ENCODE measurements around the gene TBXT. TPM values are rescaled to one million over a fixed set of nuclear protein-coding genes. Genes with fewer than 3 reads are reported as not detected.

The TBXT gene
- total and polyA plus RNA-seq, 3 donors from 2014 or later = 0.24 to 1.2 (median 0.26) TPM

DNA sequence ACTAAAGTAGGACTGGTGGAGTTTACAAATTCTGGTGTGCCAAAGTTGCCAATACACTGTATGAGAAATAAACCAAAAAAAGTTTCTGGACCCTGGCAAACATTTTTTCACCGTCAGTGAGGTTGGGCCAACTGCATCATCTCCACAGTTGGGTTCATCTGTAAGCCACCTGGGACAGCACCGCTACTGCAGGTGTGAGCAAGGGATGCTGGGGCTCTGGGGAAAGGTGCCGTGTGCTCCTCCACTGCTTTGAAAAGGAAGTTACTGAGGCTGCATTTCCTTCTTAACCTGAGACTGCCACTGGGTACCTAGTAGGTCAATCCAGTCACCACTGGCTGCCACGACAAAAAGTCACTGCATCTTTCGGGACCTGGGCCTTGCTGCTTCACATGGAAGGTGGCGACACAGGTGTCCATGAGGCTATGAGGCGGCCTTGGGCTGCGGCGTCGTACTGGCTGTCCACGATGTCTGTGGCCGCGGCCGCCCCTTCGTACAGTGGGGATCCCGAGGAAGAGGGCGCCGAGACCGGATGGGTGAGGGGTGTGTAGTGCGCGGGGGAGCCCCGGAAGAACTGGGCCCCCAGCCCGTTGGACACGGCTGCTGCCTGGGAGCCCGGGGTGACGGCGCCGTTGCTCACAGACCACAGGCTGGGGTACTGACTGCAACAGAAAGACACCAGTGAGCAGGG lies 9.6 kb downstream of the TBXT start:
- Histone ChIP-seq H3K4me1 (no peaks in the 10 kb centered on the region), H3K4me3 (no peak overlapping the region), H3K27ac (no peak overlapping the region), H3K9me3 (no peaks in the 10 kb centered on the region), H3K36me3 (ENCODE audit: low read depth, missing control alignments) (no peaks in the 10 kb centered on the region), H3K27me3 (no peaks in the 10 kb centered on the region)
- TF ChIP-seq CTCF (IDR thresholded peaks at IDR 0.05) (no peak), POLR2A (IDR thresholded peaks at IDR 0.05) (no peak)
- DNase-seq = no peak
- intact Hi-C loops (cut with DNase I; ENCODE audit: low total_unique reads) = no loop called here
- 78 to 88% methylated on average over 16 to 28 of the region's 28 CpGs for WGBS, 2 donors

DNA sequence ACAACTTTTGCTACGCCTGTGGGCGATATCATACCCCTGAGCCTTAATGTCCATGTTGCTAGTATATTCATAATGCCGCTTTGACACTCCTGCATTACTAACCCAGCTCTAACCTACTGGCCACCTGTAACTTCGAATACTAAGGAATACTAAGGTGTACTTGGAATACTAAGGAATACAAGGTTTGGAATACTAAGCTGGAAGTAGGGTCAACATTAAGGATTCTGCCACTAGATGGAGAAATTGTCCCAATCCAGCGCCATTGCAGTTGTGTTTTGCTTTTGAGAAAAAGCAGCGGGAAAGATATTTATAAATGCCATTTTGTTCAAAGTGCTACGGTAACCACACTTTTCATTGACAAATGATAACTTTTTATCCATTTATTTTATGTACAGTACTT lies 10.7 kb downstream of the TBXT start:
- H3K36me3 ChIP-seq (ENCODE audit: low read depth, missing control alignments) = no peaks in the 10 kb centered on the region
- H3K27me3 ChIP-seq = no peaks in the 10 kb centered on the region
- H3K4me3 ChIP-seq = no peak overlapping the region
- no peaks in the 10 kb centered on the region for H3K9me3 ChIP-seq
- no peak for DNase-seq
- H3K27ac ChIP-seq = no peak overlapping the region
- intact Hi-C loops (cut with DNase I; ENCODE audit: low total_unique reads) = no loop called here
- 48 to 51% methylated on average over 7 of the region's 7 CpGs for WGBS, 2 donors
- H3K4me1 ChIP-seq = no peaks in the 10 kb centered on the region
- no peak for TF ChIP-seq CTCF (IDR thresholded peaks at IDR 0.05)

DNA sequence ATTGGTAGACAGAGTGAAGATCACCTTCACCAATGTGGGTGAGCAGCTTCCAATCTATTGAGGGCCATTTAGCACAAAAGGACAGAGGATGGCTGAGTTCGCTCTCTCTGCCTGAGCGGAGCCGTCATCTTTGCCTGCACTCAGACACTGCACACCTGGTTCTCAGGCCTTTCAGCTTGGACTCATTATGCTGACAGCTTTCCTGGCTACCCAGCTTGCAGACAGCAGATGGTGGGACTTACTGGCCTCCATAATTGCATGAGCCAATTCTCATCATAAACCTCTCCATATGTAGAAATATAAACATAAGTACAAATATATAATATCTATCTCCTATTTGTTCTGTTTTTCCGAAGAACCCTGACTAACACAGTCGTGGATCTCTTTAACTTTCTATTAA lies 13.7 kb downstream of the TBXT start:
- 81 to 87% methylated on average over 5 of the region's 5 CpGs for WGBS, 2 donors
- Histone ChIP-seq H3K36me3 (ENCODE audit: low read depth, missing control alignments) (no peaks in the 10 kb centered on the region), H3K27ac (no peak overlapping the region), H3K27me3 (no peaks in the 10 kb centered on the region), H3K4me3 (no peak overlapping the region), H3K4me1 (no peaks in the 10 kb centered on the region), H3K9me3 (no peaks in the 10 kb centered on the region)
- no peak for DNase-seq
- TF ChIP-seq CTCF (IDR thresholded peaks at IDR 0.05) = no peak
- TF ChIP-seq POLR2A (IDR thresholded peaks at IDR 0.05) = no peak
- intact Hi-C loops (cut with DNase I; ENCODE audit: low total_unique reads) = no loop called here

DNA sequence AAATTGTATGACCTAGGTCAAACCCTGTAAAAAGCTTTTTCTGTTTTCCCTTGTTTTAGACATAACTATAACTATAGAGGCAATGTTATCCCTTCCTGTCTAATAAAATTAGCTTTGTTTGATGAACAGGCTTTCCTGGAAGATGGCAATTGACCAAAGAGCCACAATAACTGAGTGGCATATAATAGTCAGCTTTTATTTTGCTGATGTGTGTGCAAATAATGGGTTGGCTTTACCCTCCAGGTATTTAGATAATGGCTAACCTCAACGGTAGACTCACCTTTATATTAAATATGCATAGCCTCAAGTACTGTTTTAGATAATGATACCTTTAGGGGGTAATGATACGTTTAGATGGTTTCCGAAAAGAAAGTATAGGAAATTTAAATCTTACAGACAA lies 15.0 kb downstream of the TBXT start:
- no peak for DNase-seq
- 89 to 90% methylated on average over 3 of the region's 3 CpGs for WGBS, 2 donors
- intact Hi-C loops (cut with DNase I; ENCODE audit: low total_unique reads) = no loop called here

More for the DNA sequence above, 15.0 kb downstream of the TBXT start:
- Histone ChIP-seq H3K27me3 (no peaks in the 10 kb centered on the region), H3K36me3 (ENCODE audit: low read depth, missing control alignments) (no peaks in the 10 kb centered on the region), H3K4me3 (no peak overlapping the region), H3K9me3 (no peaks in the 10 kb centered on the region), H3K4me1 (no peaks in the 10 kb centered on the region), H3K27ac (no peak overlapping the region)
- TF ChIP-seq CTCF (IDR thresholded peaks at IDR 0.05) (no peak), POLR2A (IDR thresholded peaks at IDR 0.05) (no peak)

Data from testis (tissue), 3 donors.